GM23338 (cell line): ENCODE measurements around the gene KCNT1.

Source experiments
- JUNB ChIP-seq: IDR thresholded peaks from one replicate; pipeline ENCODE4 v1.6.1; 2016; ENCODE audit warnings: antibody characterized with exemption; ENCODE audit not compliant: unreplicated experiment
- POLR2AphosphoS5 ChIP-seq: IDR thresholded peaks from 2 replicates; pipeline ENCODE4 v1.6.1; 2016; ENCODE audit warnings: antibody characterized with exemption, low read depth
- TF ChIP-seq, protein P1 (sequence below), 2 experiments: fragments of 200-600 bp in 1 of 2; sonication (generic) in 1 of 2; conservative IDR thresholded peaks; 2 replicates each; pipeline versions ENCODE4 v1.5.1 to v1.6.1; 2016 to 2017; ENCODE audit warnings: antibody characterized with exemption in 2 of 2, low read depth in 2 of 2, mild to moderate bottlenecking in 2 of 2, moderate library complexity in 1 of 2
- TF ChIP-seq, protein P2 (sequence below): IDR thresholded peaks from one replicate; pipeline ENCODE4 v1.6.1; 2018; ENCODE audit warnings: antibody characterized with exemption; ENCODE audit not compliant: unreplicated experiment

DNA sequence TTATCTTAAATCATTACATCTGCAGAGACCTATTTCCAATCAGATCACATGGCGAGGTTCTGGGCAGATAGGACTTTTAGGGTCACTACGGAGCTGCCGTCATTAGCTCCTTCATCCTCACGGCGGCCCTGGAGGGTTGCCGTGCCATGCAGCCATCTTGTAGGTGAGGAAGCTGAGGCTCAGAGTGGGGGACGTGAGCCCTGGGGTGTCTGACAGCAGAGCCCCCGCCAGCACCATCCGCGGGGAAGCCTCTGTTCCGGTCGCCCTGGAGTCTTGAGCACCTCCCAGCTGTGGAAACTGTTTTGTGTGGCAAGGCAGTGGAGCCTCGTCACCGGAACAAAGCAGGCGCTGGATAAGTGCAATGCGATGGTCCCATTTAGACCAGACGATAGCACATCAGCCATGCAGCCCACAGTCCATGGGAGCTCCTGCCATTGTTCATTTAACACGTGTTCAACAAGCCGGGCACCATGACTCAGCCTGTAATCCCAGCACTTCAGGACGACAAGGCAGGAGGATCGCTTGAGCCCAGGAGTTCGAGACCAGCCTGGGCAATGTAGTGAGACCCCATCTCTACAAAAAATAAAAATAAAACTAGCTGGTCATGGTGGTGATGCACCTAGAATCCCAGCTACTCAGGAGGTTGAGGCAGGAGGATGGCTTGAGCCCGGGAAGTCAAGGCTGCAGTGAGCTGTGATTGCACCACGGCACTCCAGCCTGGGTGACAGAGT lies 61.9 kb downstream of the KCNT1 start:
- TF ChIP-seq POLR2AphosphoS5 (no peak), JUNB (no peak)
- TF ChIP-seq, protein P1, sequence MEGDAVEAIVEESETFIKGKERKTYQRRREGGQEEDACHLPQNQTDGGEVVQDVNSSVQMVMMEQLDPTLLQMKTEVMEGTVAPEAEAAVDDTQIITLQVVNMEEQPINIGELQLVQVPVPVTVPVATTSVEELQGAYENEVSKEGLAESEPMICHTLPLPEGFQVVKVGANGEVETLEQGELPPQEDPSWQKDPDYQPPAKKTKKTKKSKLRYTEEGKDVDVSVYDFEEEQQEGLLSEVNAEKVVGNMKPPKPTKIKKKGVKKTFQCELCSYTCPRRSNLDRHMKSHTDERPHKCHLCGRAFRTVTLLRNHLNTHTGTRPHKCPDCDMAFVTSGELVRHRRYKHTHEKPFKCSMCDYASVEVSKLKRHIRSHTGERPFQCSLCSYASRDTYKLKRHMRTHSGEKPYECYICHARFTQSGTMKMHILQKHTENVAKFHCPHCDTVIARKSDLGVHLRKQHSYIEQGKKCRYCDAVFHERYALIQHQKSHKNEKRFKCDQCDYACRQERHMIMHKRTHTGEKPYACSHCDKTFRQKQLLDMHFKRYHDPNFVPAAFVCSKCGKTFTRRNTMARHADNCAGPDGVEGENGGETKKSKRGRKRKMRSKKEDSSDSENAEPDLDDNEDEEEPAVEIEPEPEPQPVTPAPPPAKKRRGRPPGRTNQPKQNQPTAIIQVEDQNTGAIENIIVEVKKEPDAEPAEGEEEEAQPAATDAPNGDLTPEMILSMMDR (conservative IDR thresholded peaks at IDR 0.05; ENCODE audit: low read depth in 2 of 2) = no peak
- TF ChIP-seq, protein P2, sequence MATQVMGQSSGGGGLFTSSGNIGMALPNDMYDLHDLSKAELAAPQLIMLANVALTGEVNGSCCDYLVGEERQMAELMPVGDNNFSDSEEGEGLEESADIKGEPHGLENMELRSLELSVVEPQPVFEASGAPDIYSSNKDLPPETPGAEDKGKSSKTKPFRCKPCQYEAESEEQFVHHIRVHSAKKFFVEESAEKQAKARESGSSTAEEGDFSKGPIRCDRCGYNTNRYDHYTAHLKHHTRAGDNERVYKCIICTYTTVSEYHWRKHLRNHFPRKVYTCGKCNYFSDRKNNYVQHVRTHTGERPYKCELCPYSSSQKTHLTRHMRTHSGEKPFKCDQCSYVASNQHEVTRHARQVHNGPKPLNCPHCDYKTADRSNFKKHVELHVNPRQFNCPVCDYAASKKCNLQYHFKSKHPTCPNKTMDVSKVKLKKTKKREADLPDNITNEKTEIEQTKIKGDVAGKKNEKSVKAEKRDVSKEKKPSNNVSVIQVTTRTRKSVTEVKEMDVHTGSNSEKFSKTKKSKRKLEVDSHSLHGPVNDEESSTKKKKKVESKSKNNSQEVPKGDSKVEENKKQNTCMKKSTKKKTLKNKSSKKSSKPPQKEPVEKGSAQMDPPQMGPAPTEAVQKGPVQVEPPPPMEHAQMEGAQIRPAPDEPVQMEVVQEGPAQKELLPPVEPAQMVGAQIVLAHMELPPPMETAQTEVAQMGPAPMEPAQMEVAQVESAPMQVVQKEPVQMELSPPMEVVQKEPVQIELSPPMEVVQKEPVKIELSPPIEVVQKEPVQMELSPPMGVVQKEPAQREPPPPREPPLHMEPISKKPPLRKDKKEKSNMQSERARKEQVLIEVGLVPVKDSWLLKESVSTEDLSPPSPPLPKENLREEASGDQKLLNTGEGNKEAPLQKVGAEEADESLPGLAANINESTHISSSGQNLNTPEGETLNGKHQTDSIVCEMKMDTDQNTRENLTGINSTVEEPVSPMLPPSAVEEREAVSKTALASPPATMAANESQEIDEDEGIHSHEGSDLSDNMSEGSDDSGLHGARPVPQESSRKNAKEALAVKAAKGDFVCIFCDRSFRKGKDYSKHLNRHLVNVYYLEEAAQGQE = no peak
